T1000 (cell line): ENCODE data around the gene ERH.
"Not testable (repeated sequence)": the region's sequence is repeated elsewhere in the genome, so short reads cannot be mapped to it uniquely, and the experiment has no call there.

Experiments
- DNase-seq: peaks from one replicate; lab custom pipeline; 2025; ENCODE audit warnings: mixed read lengths; lab: John Stamatoyannopoulos, UW

Gene ERH

GRCh38 chr14:69398053-69398817, at the start of gene ERH, which contains the start of gene SLC39A9:
Gene ERH (minus strand): TSS chr14:69398299. CDS start chr14:69398233, 66 bp downstream.
Gene SLC39A9 (plus strand): TSS chr14:69398692. CDS start chr14:69399370, 678 bp downstream.
- peak; percentile 86 for DNase-seq

DNA sequence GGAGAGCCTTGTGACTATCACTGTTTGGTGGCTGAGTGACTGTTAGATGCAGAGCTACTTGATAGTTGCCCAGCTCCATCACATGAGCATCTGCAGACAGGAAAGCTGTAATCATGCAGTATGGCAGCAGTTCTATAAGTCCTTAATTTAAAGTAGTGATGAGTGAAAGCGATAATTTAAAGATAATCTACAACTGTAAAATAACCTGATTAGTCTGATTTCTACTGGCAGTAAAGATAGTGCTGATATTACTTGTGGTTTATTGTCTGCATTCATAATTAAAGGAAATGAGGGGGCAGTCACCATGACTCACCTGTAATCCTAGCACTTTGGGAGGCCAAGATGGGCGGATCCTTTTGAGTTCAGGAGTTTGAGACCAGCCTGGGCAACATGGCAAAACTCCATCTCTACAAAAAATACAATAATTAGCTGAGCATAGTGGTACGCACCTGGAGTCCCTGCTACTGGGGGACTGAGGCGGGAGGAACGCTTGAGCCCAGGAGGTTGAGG, 45.3 kb upstream of the ERH start:
- no peak for DNase-seq

DNA sequence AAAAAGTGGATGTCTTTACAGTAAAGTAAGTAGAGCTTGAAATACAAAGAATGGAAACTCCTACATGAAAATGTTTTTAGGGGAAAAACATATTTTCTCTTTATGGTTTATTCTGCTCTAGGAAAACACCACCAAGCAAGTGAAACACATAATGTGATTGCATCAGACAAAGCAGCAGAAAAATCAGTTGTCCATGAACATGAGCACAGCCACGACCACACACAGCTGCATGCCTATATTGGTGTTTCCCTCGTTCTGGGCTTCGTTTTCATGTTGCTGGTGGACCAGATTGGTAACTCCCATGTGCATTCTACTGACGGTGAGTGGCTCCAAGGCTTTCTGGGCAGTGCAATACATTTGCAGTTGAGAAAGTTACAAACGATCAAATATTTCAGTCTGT, 43.8 kb upstream of the ERH start:
- no peak for DNase-seq

GRCh38 chr14:69439521-69440270, 41.6 kb upstream of the ERH start:
- DNase-seq: no peak

- DNase-seq: no peak
Observed at GRCh38 chr14:69432364-69432763, 34.3 kb upstream of the ERH start.

DNA sequence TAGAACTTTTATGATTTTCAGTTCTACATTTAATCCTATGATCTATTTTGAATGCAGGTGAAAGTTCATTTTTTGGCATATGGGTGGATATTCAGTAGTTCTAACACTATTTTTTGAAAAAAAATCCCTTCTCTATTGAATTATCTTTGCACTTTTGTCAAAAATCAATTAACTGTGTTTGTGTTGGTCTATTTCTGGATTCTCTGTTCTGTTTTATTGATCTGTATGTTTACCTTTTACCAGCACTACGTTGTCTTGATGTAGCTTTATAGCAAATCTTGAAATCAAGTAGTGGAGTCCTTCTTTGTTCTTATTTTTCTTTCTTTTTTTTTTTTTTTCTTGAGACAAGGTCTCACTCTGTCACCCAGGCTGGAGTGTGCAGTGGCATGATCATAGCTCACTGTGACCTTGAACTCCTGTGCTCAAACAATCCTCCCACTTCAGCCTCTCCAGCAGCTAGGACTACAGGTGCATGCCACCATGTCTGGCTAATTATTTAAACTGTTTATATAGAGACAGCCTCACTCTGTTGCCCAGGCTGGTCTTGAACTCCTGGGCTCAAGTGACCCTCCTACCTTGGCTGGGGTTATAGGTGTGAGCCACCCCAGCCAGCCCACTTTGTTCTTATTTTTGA, 32.3 kb upstream of the ERH start:
- DNase-seq: no peak

DNA sequence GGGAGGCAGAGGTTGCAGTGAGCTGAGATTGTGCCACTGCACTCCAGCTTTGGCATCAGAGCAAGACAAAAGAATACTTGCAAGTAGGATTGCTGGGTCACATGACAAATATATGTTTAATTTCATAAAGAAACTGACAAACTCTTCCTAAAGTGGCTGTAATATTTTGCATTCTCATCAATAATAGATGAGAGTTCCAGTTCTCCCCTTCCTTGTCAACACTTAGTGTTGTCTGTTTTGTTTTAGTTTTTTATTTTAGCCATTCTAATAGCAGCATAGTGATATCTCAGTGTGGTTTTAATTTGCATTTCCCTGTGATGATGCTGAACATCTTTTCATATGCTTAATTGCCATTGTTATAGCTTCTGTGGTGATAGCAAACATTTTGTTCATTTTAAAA, 31.5 kb upstream of the ERH start:
- DNase-seq: no peak

DNA sequence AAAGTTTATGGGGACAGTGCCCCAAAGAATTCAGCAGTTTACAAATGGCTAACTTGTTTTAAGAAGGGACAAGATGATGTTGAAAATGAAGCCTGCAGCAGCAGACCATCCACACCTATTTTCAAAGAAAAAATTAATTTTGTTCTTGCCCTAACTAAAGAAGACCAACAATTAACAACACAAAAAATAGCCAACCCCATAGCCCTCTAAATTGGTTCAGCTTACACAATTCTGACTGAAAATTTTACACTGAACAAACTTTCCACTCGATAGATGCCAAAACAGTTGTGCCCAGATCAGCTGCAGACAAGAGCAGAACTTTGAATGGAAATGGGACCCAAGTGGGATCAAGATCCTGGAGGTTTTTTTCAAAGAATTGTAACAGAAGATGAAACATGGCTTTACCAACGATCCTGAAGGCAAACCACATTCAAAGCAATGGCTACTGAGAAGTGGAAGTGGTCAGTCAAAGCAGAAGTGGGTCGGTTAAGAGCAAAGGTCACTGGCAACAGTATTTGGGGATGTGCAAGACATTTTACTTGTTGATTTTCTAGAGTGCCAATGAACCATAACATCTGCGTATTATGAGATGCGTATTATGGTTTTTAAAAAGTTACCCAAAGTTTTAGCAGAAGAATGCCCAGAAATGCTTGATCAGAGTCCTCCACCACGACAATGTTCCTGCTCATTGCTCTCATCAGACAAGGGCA, 30.3 kb upstream of the ERH start:
- DNase-seq: no peak

DNA sequence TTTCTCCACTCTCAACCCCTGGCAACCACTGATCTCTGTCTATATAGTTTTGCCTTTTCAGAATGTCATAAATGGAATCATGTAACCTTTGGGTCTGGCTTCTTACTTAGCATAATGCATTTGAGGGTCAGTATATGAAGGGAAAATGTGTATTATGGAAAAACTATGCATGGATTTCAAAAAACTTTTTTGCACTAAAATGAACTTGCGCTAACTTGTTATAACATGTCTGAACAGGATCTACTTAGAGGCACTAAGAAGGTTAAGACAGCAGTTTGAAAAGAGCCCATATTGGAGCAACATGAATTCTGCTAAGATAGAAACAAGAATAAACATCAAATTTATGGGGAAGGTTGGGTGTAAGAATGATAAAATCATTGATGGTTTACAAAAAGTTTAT, 29.5 kb upstream of the ERH start:
- DNase-seq: no peak

DNA sequence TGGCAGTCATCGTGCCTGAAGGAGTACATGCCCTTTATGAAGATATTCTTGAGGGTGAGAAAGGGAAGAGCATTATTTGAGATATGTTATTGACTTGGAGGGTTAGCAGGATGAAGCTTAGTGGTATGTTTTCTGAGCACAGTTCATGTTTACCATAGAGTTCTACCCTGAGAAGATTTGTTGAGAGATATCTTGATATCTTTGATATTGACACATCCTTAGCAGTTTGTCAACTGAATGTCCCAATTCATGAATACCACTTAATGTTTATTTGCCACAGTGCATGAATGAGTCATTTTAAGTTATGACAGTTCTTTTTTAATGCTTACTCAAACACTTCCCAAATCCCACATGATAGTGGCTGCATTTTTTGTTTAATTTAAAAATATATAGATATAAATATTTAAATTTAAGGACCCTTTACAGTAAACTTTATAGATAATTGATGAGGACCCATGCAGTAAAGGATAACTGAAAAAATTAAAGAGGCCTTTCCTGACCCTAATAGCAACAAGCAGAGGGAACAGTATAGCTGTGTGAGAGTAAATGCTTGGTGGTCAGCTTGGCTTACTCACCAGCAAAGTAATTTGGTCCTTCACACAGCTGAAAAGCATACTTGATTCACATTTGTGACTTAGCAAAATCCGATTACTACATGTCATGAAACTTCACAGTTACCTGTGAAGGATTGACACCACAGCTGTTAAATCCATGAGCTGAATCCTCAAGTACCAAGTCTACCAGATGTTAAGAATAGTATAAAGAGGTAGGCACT, 26.2 kb upstream of the ERH start:
- no peak for DNase-seq

DNA sequence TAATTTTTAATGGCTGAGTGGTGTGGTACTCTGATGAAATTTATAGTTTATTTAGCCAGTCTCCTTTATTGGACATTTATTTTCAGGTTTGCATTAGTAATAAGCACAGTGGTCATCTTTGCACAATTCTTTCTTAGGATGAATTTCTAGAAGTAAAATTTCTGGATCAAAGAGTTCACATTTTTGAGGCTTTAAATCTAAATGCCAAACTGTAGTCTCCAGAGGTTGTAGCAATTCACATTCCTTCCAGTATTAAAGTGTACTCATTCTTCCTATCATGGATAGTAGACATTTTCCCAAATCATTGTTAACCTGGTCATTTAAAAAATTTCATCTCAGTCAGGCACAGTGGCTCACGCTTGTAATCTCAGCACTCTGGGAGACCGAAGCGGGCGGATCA, 25.2 kb upstream of the ERH start:
- no peak for DNase-seq

GRCh38 chr14:69416087-69416486, 18.0 kb upstream of the ERH start:
- not testable (repeated sequence) for DNase-seq

DNA sequence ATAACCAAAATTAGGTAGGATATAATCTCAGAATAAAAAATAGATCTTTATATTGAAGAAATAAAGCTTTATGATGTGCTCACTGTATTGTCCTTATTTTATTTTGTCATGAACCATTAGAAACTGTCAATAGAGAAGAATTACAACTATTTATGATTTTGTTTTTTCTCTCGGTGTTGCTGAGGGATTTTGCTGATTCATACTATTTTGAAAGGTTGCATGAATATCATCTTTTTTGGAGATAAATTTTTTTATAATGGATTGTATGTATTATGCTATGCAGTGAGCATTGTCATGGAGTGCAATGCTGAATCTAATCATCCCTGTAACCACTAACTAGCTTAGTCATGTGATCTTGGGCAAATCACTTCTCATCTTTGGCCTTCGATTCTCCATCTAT, 15.4 kb upstream of the ERH start:
- no peak for DNase-seq

- DNase-seq: no peak
Observed at GRCh38 chr14:69408331-69408960, 10.3 kb upstream of the ERH start.

- DNase-seq: no peak
Observed at GRCh38 chr14:69405762-69406161, 7.7 kb upstream of the ERH start.

- DNase-seq: no peak
Observed at GRCh38 chr14:69404883-69405282, 6.8 kb upstream of the ERH start.

DNA sequence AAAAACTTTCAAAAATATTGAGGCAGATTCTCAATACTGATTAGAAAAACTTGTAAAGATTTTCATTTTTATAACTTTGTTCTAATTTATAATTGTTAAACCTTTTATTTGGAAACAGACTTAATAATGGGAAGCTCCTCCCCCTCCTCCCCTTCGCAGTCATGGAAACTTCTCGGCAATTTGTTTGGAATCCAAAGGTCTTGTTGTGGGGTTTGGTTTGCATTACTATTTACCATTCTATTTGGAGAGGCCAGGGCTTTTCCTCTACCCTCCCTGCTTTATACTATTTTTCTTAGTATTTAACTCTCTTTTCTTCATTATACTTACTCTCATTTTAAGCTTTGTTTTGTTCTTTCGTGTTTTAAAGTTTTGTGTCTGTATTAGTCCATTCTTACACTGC, 6.4 kb upstream of the ERH start:
- no peak for DNase-seq

DNA sequence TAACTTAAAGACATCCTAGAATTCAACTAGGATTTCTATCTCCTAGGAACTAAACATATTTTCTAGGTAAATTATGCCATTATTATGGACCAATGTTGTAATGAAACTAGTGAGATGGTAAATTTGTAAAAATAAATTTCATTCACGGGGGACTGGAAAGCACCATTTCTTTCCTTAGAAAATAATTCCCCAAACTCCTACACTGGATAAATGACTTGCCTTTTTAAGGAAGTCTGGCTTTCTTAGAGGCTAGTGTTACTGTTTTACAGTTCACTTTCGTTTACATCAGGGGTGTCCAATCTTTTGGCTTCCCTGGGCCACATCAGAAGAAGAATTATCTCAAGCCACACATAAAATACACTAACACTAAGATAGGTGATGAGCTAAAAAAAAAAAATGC, 3.7 kb upstream of the ERH start:
- no peak for DNase-seq

- DNase-seq: no peak
Observed at GRCh38 chr14:69400154-69400553, 2.1 kb upstream of the ERH start.

GRCh38 chr14:69399750-69400149, 1.7 kb upstream of the ERH start:
- no peak for DNase-seq

GRCh38 chr14:69398818-69399210, 715 bp upstream of the ERH start:
- DNase-seq: no peak
